ENCODE results near the gene NSD1.

NSD1 gene

GRCh38 chr5:177098470-177099141, 35.0 kb upstream of the NSD1 start:
- no peak for DNase-seq (ENCODE audit: low read depth)

GRCh38 chr5:177099422-177100093, 34.0 kb upstream of the NSD1 start:
- no peak for DNase-seq (ENCODE audit: low read depth)

- no peak for DNase-seq (ENCODE audit: low read depth)
Measured at GRCh38 chr5:177100714-177101121, 32.9 kb upstream of the NSD1 start.

GRCh38 chr5:177103523-177104253, 29.9 kb upstream of the NSD1 start:
- DNase-seq (ENCODE audit: low read depth) = no peak

- DNase-seq (ENCODE audit: low read depth) = no peak
Measured at GRCh38 chr5:177105691-177106476, 27.7 kb upstream of the NSD1 start.

DNA sequence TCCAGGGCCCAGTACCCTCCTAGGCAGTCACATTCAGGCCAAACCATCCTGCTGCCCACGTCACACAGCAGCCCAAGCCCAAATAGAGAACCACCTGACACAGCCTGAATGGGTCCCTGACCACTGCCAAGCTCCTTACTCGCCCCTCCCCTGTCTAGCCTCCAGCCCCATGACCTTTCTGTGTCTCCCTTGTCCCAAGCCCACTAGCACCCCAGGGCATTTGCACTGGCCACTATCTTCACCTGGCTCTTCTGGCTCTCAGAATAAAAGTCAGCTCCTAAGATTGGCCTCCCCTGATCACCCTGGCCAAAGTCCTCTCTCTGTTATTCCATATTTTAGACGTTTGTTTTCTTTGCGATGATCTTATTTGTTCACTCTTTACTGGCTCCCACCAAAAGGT, 26.4 kb upstream of the NSD1 start:
- DNase-seq (ENCODE audit: low read depth) = no peak

GRCh38 chr5:177109810-177110209, 23.8 kb upstream of the NSD1 start:
- DNase-seq (ENCODE audit: low read depth) = no peak

- peak; percentile 13 for DNase-seq (ENCODE audit: low read depth)
Measured at GRCh38 chr5:177111720-177112394, 21.7 kb upstream of the NSD1 start.

GRCh38 chr5:177112589-177113220, 20.9 kb upstream of the NSD1 start:
- DNase-seq (ENCODE audit: low read depth) = no peak

GRCh38 chr5:177113566-177114424, 19.8 kb upstream of the NSD1 start:
- DNase-seq (ENCODE audit: low read depth) = peak; percentile 40

DNA sequence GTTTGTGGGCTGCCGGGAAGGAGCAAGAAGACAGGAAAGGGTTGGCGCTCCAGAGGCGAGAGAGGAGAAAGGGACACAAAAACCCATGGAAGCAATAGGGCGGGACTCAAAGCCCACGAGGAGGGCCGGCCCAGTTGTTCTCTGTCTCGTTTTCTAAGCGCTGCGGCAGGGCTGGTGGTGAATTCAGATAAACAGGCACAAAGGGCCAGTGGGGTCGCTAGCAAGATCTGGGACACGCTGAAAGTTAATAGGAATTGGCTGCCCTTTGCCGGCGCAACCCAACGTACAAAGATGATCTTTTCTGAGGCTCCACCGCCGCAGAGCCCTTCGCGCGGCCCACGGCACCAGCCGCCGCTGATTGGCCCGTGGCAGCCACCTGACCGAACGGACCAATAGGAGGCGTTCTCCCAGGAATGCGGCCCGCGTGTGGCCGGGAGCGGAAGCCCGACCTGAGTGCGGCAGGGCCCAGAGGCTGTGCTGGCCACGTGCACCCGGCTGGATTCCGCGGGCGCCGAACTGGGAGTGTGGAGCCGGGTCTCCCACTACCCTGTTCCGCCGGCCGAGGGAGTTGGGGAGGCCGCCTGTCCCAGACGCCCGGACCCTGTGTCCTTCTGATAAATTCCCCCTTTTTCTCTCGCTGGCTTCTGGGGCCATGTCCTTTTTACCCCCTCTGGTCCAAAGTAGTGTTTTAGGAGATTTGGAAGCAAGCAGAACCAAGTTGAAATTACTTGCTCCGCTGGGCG, 16.8 kb upstream of the NSD1 start:
- DNase-seq (ENCODE audit: low read depth) = peak; percentile 65

DNA sequence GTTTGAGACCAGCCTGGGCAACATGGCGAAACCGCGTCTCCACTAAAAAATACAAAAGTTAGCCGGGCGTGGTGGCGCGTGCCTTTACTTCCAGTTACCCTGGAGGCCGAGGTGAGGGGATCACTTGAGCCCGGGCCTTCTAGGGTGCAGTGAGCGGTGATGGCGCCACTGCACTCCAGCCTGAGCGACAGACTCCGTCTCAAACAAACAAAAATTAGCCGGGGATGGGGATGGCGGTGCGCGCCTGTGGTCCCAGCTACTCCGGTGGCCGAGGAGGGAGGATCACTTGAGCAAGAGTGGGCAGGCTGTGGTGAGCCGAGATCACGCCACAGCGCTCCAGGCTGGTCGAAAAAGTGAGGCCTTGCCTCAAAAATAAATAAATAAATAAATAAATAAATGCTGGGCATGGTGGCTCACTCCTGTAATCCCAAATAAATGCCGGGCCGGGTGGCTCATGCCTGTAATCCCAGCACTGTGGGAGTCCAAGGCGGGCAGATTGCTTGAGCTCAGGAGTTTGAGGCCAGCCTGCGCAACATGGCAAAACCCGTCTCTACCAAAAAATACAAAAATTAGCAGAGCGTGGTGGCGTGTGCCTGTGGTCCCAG, 16.0 kb upstream of the NSD1 start:
- DNase-seq (ENCODE audit: low read depth) = no peak

DNA sequence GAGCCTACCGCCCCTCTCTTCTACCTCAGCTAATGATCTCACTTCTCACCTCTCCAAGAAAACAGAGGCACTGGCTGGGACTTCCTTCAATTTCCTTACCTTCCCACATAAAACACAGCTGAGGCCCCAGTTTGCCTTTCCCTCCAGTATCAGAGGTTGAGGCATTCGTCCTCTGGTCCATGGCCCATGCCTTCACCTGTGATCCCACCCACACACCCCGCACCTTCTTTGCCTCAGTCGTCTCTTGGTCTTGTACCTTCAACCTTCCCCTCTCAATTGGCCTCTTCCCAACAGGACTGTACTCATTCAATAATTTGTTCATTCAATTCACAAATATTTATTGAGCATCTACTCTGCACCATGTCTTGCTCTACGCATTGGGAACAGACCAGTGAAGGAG, 11.0 kb upstream of the NSD1 start:
- DNase-seq (ENCODE audit: low read depth) = no peak

DNA sequence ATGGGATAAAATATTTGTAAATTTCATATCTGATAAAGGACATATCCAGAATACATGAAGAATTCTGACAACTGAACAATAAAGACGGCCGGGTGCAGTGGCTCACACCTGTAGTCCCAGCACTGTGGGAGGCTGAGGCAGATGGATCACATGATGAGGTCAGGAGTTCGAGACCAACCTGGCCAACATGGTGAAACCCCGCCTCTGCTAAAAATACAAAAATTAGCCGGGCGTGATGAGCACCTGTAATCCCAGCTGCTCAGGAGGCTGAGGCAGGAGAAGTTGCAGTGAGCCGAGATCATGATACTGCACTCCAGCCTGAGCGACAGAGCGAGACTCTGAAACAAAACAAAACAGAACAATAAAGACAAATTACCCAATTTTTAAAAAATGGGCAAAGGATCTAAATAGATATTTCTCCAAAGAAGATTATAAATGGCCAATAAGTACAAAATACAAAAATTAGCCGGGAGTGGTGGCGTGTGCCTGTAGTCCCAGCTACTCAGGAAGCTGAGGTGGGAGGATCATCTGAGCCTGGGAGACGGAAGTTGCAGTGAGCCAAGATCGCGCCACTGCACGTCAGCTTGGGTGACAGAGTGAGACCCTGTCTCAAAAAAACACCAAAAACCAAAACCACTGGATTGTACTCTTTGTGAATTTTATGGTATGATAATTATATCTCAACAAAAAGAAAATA, 9.6 kb upstream of the NSD1 start:
- DNase-seq (ENCODE audit: low read depth) = no peak

- no peak for DNase-seq (ENCODE audit: low read depth)
Measured at GRCh38 chr5:177124486-177124991, 9.0 kb upstream of the NSD1 start.

DNA sequence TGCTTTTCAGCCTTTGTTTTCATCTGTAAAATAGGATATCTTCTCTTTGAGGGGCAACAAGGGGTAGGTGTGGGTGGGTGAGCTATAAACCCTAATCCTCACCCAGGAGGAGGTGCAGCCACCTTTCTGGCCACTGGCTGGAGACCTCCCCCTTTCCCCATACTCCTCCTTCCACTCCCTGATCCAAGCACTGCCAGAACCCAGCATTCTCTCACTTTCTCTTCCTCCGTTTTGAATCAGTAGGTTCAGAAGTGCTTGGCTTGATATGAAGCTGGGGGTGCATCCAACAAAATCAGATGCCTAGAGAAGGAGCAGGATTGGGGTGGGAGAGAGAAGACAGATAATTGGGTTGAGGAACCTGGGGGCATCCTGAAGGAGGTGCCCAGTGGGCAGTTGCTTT, 6.8 kb upstream of the NSD1 start:
- no peak for DNase-seq (ENCODE audit: low read depth)

- DNase-seq (ENCODE audit: low read depth) = peak; percentile 8
Measured at GRCh38 chr5:177128551-177128981, 5.0 kb upstream of the NSD1 start.
